H9 (cell line): ENCODE results near the gene GCLC. TPM values are rescaled to one million over a fixed set of nuclear protein-coding genes. Genes with fewer than 3 reads are reported as not detected.

ENCODE experiments used
- DNase-seq: peaks from one replicate; pipeline ENCODE4 v3.0.0-alpha.2; 2017
- H2AFZ ChIP-seq: one replicate; pipeline ENCODE4 v1.6.1; 2013; ENCODE audit warnings: mild to moderate bottlenecking, low read length, control low read depth, moderate library complexity
- H2AK5ac ChIP-seq: 2 replicates; pipeline ENCODE4 v1.6.1; 2013; ENCODE audit warnings: low read length, control low read depth, mixed read lengths; ENCODE audit not compliant: insufficient read length
- H2BK120ac ChIP-seq: one replicate; pipeline ENCODE4 v1.6.1; 2013; ENCODE audit warnings: low read depth, mild to moderate bottlenecking, low read length, control low read depth, inconsistent platforms; ENCODE audit not compliant: poor library complexity, severe bottlenecking
- H2BK12ac ChIP-seq: 2 replicates; pipeline ENCODE4 v1.6.1; 2013; ENCODE audit warnings: low read length, control low read depth, mixed read lengths, low read depth; ENCODE audit not compliant: insufficient read length
- H2BK15ac ChIP-seq: 2 replicates; pipeline ENCODE4 v1.6.1; 2013; ENCODE audit warnings: low read depth, low read length, control low read depth
- H2BK20ac ChIP-seq: one replicate; pipeline ENCODE4 v1.6.1; 2013; ENCODE audit warnings: low read depth, mild to moderate bottlenecking, low read length, control low read depth, inconsistent platforms; ENCODE audit not compliant: poor library complexity, severe bottlenecking
- H2BK5ac ChIP-seq: 2 replicates; pipeline ENCODE4 v1.6.1; 2013; ENCODE audit warnings: low read length, control low read depth, mixed read lengths; ENCODE audit not compliant: insufficient read length
- H3K14ac ChIP-seq: 2 replicates; pipeline ENCODE4 v1.6.1; 2013; ENCODE audit warnings: low read length, control low read depth; ENCODE audit not compliant: insufficient read depth
- H3K18ac ChIP-seq: 2 replicates; pipeline ENCODE4 v1.6.1; 2013; ENCODE audit warnings: low read depth, mild to moderate bottlenecking, mixed read lengths, low read length, control low read depth; ENCODE audit not compliant: insufficient read length
- H3K23ac ChIP-seq: 2 replicates; pipeline ENCODE4 v1.6.1; 2013; ENCODE audit warnings: low read length, control low read depth, mixed read lengths, low read depth; ENCODE audit not compliant: insufficient read length
- H3K23me2 ChIP-seq: 2 replicates; pipeline ENCODE4 v1.6.1; 2013; ENCODE audit warnings: low read depth, mild to moderate bottlenecking, mixed read lengths, low read length, control low read depth; ENCODE audit not compliant: insufficient read length, poor library complexity, severe bottlenecking
- H3K27ac ChIP-seq: 2 replicates; pipeline ENCODE4 v1.5.1; 2013; ENCODE audit warnings: low read length, control low read depth, mixed read lengths, low read depth; ENCODE audit not compliant: insufficient read length
- H3K27me3 ChIP-seq: 2 replicates; pipeline ENCODE4 v1.6.1; 2013; ENCODE audit warnings: low read length, control low read depth, inconsistent platforms; ENCODE audit not compliant: insufficient read depth
- H3K4ac ChIP-seq: 2 replicates; pipeline ENCODE4 v1.6.1; 2013; ENCODE audit warnings: low read depth, mild to moderate bottlenecking, control low read depth, inconsistent platforms, low read length, moderate library complexity
- H3K4me1 ChIP-seq: 2 replicates; pipeline ENCODE4 v1.6.1; 2013; ENCODE audit warnings: low read length, control low read depth, inconsistent platforms; ENCODE audit not compliant: insufficient read depth
- H3K4me2 ChIP-seq: 2 replicates; pipeline ENCODE4 v1.6.1; 2013; ENCODE audit warnings: low read length, control low read depth, mixed read lengths; ENCODE audit not compliant: insufficient read length, insufficient read depth
- H3K56ac ChIP-seq: 2 replicates; pipeline ENCODE4 v1.6.1; 2013; ENCODE audit warnings: low read depth, mild to moderate bottlenecking, mixed read lengths, low read length, control low read depth; ENCODE audit not compliant: insufficient read length
- H3K79me1 ChIP-seq: 2 replicates; pipeline ENCODE4 v1.6.1; 2013; ENCODE audit warnings: low read depth, mild to moderate bottlenecking, moderate library complexity, low read length, control low read depth, inconsistent platforms; ENCODE audit not compliant: insufficient read depth, poor library complexity, severe bottlenecking
- H3K79me2 ChIP-seq: 2 replicates; pipeline ENCODE4 v1.6.1; 2013; ENCODE audit warnings: low read length, control low read depth, inconsistent platforms; ENCODE audit not compliant: insufficient read depth
- H3K9ac ChIP-seq: 2 replicates; pipeline ENCODE4 v1.6.1; 2013; ENCODE audit warnings: low read length, control low read depth, mixed read lengths; ENCODE audit not compliant: insufficient read length; ENCODE audit errors: extremely low read depth
- H3K9me3 ChIP-seq: one replicate; pipeline ENCODE4 v1.6.1; 2013; ENCODE audit warnings: low read depth, low read length, inconsistent platforms; ENCODE audit not compliant: control insufficient read depth
- H3T11ph ChIP-seq: one replicate; pipeline ENCODE4 v1.6.1; 2013; ENCODE audit warnings: mild to moderate bottlenecking, low read length, control low read depth, inconsistent platforms
- H4K20me1 ChIP-seq: one replicate; pipeline ENCODE4 v1.6.1; 2013; ENCODE audit not compliant: control insufficient read depth, insufficient read length, insufficient read depth
- H4K5ac ChIP-seq: 2 replicates; pipeline ENCODE4 v1.6.1; 2013; ENCODE audit warnings: low read depth, mild to moderate bottlenecking, mixed read lengths, low read length, control low read depth; ENCODE audit not compliant: insufficient read length
- H4K8ac ChIP-seq: replicated peaks from 2 replicates; pipeline ENCODE4 v1.6.1; 2013; ENCODE audit warnings: low read length, control low read depth, mixed read lengths, low read depth; ENCODE audit not compliant: insufficient read length
- H4K91ac ChIP-seq: 2 replicates; pipeline ENCODE4 v1.6.1; 2013; ENCODE audit warnings: low read depth, mild to moderate bottlenecking, moderate library complexity, mixed read lengths, low read length, control low read depth; ENCODE audit not compliant: insufficient read length
- H3K27ac Mint-ChIP-seq, 3 experiments: 2 replicates in 2 of 3; 3 replicates in 1 of 3; pipeline ENCODE4 v1.8.0; 2020 to 2021; ENCODE audit warnings: mixed read lengths in 3 of 3, mild to moderate bottlenecking in 1 of 3, moderate library complexity in 1 of 3
- H3K27me3 Mint-ChIP-seq: 2 replicates; pipeline ENCODE4 v1.8.0; 2021; ENCODE audit warnings: low read depth, mild to moderate bottlenecking, moderate library complexity, mixed read lengths
- H3K36me3 Mint-ChIP-seq, 3 experiments: 2 replicates in 2 of 3; 3 replicates in 1 of 3; pipeline ENCODE4 v1.8.0; 2020 to 2021; ENCODE audit warnings: low read depth in 3 of 3, mixed read lengths in 3 of 3; ENCODE audit not compliant: insufficient read depth in 1 of 3
- H3K4me1 Mint-ChIP-seq, 2 experiments: 2 replicates each; pipeline ENCODE4 v1.8.0; 2020; ENCODE audit warnings: mixed read lengths in 2 of 2
- H3K4me3 Mint-ChIP-seq, 2 experiments: 2 replicates in 1 of 2; 3 replicates in 1 of 2; pipeline ENCODE4 v1.8.0; 2020 to 2021; ENCODE audit warnings: mild to moderate bottlenecking in 2 of 2, mixed read lengths in 2 of 2, moderate library complexity in 1 of 2
- H3K9me3 Mint-ChIP-seq, 2 experiments: 2 replicates in 1 of 2; 3 replicates in 1 of 2; pipeline ENCODE4 v1.8.0; 2020; ENCODE audit warnings: mild to moderate bottlenecking in 2 of 2, mixed read lengths in 2 of 2, moderate library complexity in 1 of 2
- WGBS: extraction: QIAGEN DNeasy Blood & Tissue Kit; methylation state at CpG from one replicate; pipeline ENCODE4 v1.1.7; 2013; ENCODE audit warnings: missing lambda C conversion rate, low lambda C conversion rate, mixed read lengths; ENCODE audit not compliant: insufficient read length; ENCODE audit errors: extremely low coverage; 5-methylcytosine and 5-hydroxymethylcytosine counted together
- long read RNA-seq: library from polyadenylated mRNA; unstranded; transcript quantifications from one replicate; pipeline ENCODE4 v2.0.0, GENCODE V29; 2020
- total RNA-seq: library from RNA; stranded (reverse); gene quantifications from 2 replicates; pipeline ENCODE4 v1.2.1, GENCODE V29; 2021
- TF ChIP-seq, protein P1 (sequence below): fragments of 200-600 bp; sonication (generic); conservative IDR thresholded peaks from 3 replicates; pipeline ENCODE4 v1.8.0; 2021; ENCODE audit warnings: antibody characterized with exemption, mild to moderate bottlenecking

GCLC gene
- 48.2 and 55.5 TPM in 2 replicates for total RNA-seq
- long read RNA-seq, transcript GCLC-215 (16 exons, 3,785 nt), result major isoform, 48 of 65 reads
- long read RNA-seq, partial matches to known transcripts, result 4 of 65 reads
- long read RNA-seq, other reads (novel, unspliced or antisense), result 11 of 65 reads

DNA sequence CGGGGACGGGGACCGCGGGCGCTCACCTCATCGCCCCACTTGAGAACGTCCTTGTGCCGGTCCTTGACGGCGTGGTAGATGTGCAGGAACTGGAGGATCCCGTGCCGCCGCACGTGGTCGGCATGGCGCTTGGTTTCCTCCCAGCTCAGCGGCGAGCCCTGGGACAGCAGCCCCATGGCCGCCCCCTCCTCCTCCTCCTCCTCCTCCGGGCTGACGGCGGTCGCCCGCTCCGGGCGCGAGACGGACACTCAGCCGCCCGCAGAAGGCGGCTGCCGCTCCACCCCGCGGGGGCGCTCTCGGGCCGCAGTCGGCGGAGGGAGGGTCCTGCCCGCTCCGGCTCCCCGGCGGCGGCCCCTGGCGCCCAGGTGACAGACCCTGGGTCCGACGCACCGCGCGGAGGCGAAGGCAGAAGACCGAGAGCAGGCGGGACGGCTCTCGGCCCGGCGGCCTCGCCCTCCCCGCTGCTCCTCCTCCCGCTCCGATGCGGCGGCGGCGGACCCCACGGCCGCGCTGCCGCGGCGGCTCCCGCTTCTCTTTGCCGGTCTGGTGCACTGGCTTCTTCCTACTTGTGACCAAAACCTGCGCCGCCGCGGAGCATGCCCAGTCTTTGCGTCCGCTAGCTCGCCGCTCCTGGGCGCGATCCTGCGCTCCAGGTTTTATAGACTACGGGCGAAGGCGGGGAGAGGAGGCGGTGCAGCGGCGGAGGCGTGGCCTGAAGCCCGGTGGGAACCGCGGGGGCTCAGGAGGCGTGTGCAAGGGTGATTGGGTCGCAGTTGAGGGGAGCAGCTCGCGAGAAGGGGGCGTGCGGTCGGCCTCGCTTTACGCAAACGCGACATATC is at the start of gene GCLC:
Gene GCLC (minus strand): TSS at position 632 of the 839 bp plus-strand sequence. CDS start 456 bp downstream, at position 176.
- Histone ChIP-seq H3K56ac (no peak within 1 kb of the TSS), H3K79me1 (no peaks in the 10 kb centered on the region), H4K8ac (no peak within 1 kb of the TSS), H3K27me3 (peaks cover 4% of the 10 kb centered on the region; the same call in 1 of the 2 replicates), H2BK15ac (no peak within 1 kb of the TSS), H4K5ac (peak within 1 kb of the TSS; percentile 59), H3K4me1 (peaks cover 2% of the 10 kb centered on the region; the same call in 1 of the 2 replicates), H3K18ac (peak within 1 kb of the TSS; percentile 91), H2BK120ac (no peak within 1 kb of the TSS), H3K23ac (no peak within 1 kb of the TSS), H4K20me1 (no peaks in the 10 kb centered on the region), H3K23me2 (peaks cover 10% of the 10 kb centered on the region), H3K4ac (no peak within 1 kb of the TSS), H4K91ac (no peak within 1 kb of the TSS), H3K9ac (peak within 1 kb of the TSS; percentile 75), H2BK5ac (no peak within 1 kb of the TSS), H3T11ph (no peak within 1 kb of the TSS), H3K79me2 (peaks cover 15% of the 10 kb centered on the region; the same call in 1 of the 2 replicates), H3K9me3 (no peaks in the 10 kb centered on the region), H2BK12ac (no peak within 1 kb of the TSS), H3K4me2 (peak within 1 kb of the TSS; percentile 97), H2BK20ac (no peak within 1 kb of the TSS), H3K27ac (no peak within 1 kb of the TSS), H3K14ac (peak within 1 kb of the TSS; percentile 98), H2AK5ac (no peak within 1 kb of the TSS), H2AFZ (no peak within 1 kb of the TSS)
- Mint-ChIP-seq H3K4me1 (peaks cover 45 to 52% of the 10 kb centered on the region in 2 experiments), H3K36me3 (peaks cover 0 to 10% (median 9%) of the 10 kb centered on the region in 3 experiments), H3K27me3 (peaks cover 29% of the 10 kb centered on the region), H3K27ac (peak within 1 kb of the TSS; percentile 85 to 98 (median 94)), H3K9me3 (no peaks in the 10 kb centered on the region; a peak in 1 of 5 replicates), H3K4me3 (peak within 1 kb of the TSS; percentile 90 to 97)
- DNase-seq, result peak; percentile 95
- WGBS, result no CpG with 5 or more reads among the region's 105 CpGs
- TF ChIP-seq, protein P1, sequence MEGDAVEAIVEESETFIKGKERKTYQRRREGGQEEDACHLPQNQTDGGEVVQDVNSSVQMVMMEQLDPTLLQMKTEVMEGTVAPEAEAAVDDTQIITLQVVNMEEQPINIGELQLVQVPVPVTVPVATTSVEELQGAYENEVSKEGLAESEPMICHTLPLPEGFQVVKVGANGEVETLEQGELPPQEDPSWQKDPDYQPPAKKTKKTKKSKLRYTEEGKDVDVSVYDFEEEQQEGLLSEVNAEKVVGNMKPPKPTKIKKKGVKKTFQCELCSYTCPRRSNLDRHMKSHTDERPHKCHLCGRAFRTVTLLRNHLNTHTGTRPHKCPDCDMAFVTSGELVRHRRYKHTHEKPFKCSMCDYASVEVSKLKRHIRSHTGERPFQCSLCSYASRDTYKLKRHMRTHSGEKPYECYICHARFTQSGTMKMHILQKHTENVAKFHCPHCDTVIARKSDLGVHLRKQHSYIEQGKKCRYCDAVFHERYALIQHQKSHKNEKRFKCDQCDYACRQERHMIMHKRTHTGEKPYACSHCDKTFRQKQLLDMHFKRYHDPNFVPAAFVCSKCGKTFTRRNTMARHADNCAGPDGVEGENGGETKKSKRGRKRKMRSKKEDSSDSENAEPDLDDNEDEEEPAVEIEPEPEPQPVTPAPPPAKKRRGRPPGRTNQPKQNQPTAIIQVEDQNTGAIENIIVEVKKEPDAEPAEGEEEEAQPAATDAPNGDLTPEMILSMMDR, result peak; percentile 81
